ENCODE measurements around the gene ZG16. TPM values are rescaled to one million over a fixed set of nuclear protein-coding genes. Genes with fewer than 3 reads are reported as not detected.

The ZG16 gene
- total and polyA plus RNA-seq, 2 of the 8 experiments (the other 6 are each of a cell fraction or from before 2014, with no cell fraction given) = not detected

DNA sequence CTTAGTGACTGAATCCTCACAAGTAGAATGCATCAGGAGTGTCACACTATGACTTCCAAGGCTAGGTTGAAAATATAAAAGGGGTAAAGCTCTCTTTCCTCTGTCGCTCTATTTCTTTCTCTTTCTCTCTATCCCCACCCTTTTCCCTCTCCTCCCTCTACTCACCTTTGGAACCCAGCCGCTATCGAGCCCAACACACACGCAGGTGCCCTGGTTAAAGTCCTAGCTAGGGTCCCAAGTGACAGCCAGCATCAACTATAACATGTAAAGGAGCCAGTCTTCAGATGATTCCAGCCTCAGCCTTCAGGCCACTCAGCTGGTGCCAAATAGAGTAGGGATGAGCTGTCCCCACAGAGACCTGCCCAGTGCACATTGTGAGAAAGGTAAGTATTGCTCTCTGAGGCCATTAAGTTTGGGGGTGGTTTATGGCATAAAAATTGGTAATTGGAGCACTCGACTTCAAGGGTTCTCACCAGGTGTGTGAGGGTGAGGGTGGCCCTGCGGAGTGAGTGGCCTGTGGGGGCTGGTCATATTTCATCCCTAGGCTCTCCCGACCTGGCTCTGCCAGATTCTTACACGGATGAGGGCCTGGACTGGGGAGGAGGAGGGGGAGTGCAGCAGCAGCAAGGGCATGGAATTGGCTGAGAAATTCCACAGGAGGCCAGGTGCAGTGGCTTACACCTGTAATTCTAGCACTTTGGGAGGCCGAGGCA is 17.3 kb upstream of the ZG16 start:
- Histone ChIP-seq H3K23ac (ENCODE audit: insufficient read length) (no peak overlapping the region), H3K4me2 (ENCODE audit: insufficient read depth in 1 of 2, low read depth in 2 of 2, low read length in 2 of 2) (no peak overlapping the region), H3K79me2 (ENCODE audit: control insufficient read depth in 1 of 2, insufficient read depth in 2 of 2, low read length in 2 of 2) (no peaks in the 10 kb centered on the region), H3K9ac (replicated peaks in 1 of 4; ENCODE audit: extremely low read depth in 1 of 4, low read depth in 3 of 4, low read length in 3 of 4) (no peak overlapping the region), H2AFZ (ENCODE audit: low read length) (0 out of 2 replicates have a peak overlapping the region, but pooled peaks have one; percentile 19), H2BK15ac (ENCODE audit: low read length) (no peak overlapping the region), H4K8ac (ENCODE audit: extremely low read depth, insufficient read depth, low read length) (no peak overlapping the region), H2BK5ac (ENCODE audit: low read depth, low read length) (no peak overlapping the region), H3K14ac (ENCODE audit: insufficient read length) (no peak overlapping the region), H3K56ac (replicated peaks; ENCODE audit: insufficient read length, low read depth, low read length) (no peak overlapping the region), H3K4me3 (ENCODE audit: extremely low read depth in 1 of 4, insufficient read depth in 2 of 4, low read depth in 3 of 4, low read length in 4 of 4) (no peak overlapping the region), H3K4ac (replicated peaks; ENCODE audit: insufficient read length, low read depth, low read length) (no peak overlapping the region), H3K23me2 (ENCODE audit: low read depth, low read length) (no peaks in the 10 kb centered on the region), H3K27ac (ENCODE audit: low read depth, low read length) (no peak overlapping the region), H4K20me1 (replicated peaks in 1 of 2; ENCODE audit: control insufficient read depth in 1 of 2, insufficient read depth in 2 of 2, low read length in 2 of 2) (no peaks in the 10 kb centered on the region), H4K5ac (ENCODE audit: insufficient read length, low read depth, low read length) (no peak overlapping the region), H3K79me1 (ENCODE audit: low read depth, low read length) (no peaks in the 10 kb centered on the region), H2BK120ac (replicated peaks; ENCODE audit: low read depth, low read length) (no peak overlapping the region), H2AK5ac (ENCODE audit: low read depth, low read length) (no peak overlapping the region), H3K9me3 (ENCODE audit: insufficient read depth in 2 of 2, low read depth in 1 of 2, low read length in 1 of 2) (no peaks in the 10 kb centered on the region), H3K18ac (ENCODE audit: extremely low read depth, low read length) (no peak overlapping the region; the same call in 1 of the 2 replicates), H3K27me3 (replicated peaks in 1 of 4; ENCODE audit: control insufficient read depth in 3 of 4, extremely low read depth in 1 of 4, insufficient read depth in 3 of 4, low read length in 3 of 4) (no peaks in the 10 kb centered on the region), H4K91ac (replicated peaks; ENCODE audit: insufficient read length, low read length) (no peak overlapping the region), H3K36me3 (ENCODE audit: control insufficient read depth in 2 of 4, insufficient read depth in 4 of 4, low read length in 3 of 4) (no peaks in the 10 kb centered on the region), H3K4me1 (replicated peaks in 1 of 4; ENCODE audit: control insufficient read depth in 3 of 4, insufficient read depth in 4 of 4, low read length in 3 of 4) (no peaks in the 10 kb centered on the region), H2BK12ac (ENCODE audit: low read depth, low read length) (no peak overlapping the region), H2BK20ac (ENCODE audit: low read length) (no peak overlapping the region)
- WGBS, 2 experiments (ENCODE audit: extremely low coverage in 1 of 2, insufficient coverage in 1 of 2, insufficient read length in 1 of 2, insufficient replicate concordance in 2 of 2, low coverage in 1 of 2, low lambda C conversion rate in 2 of 2, missing lambda C conversion rate in 1 of 2) = 73% methylated on average over 9 of the region's 9 CpGs; no CpG with 5 or more reads in 1 of the 2 experiments
- CTCF ChIA-PET (ENCODE audit: partially characterized antibody) = interaction anchor here (0.6 to 7.0 kb wide), 4 partner anchors 23 to 60 kb away, joined by 3 to 29 read pairs (median 3); no protein-coding TSS in a partner anchor
- FAIRE-seq (no peak), DNase-seq (ENCODE audit: low read depth in 1 of 2, low spot score in 2 of 2) (no peak)
- POLR2A ChIA-PET (ENCODE audit: partially characterized antibody) = interaction anchor here (1.0 to 2.2 kb wide), 7 partner anchors 9 to 46 kb away, joined by 3 to 8 read pairs (median 4); no protein-coding TSS in a partner anchor
- TF ChIP-seq RBBP5 (IDR thresholded peaks at IDR 0.05; ENCODE audit: borderline replicate concordance, low read depth, low read length) (no peak), KDM1A (IDR thresholded peaks at IDR 0.05; ENCODE audit: borderline replicate concordance, low read length) (no peak), BACH1 (IDR thresholded peaks at IDR 0.05; ENCODE audit: low read length) (no peak), EGR1 (IDR thresholded peaks at IDR 0.05; ENCODE audit: borderline replicate concordance, low read depth, low read length) (no peak), EZH2 (IDR thresholded peaks at IDR 0.05; ENCODE audit: low read depth, low read length, severe bottlenecking) (no peak), MAFK (IDR thresholded peaks at IDR 0.05; ENCODE audit: low read depth, low read length) (no peak), SUZ12 (IDR thresholded peaks at IDR 0.05; ENCODE audit: low read length) (no peak), BRCA1 (IDR thresholded peaks at IDR 0.05; ENCODE audit: low read depth, low read length) (no peak), TAF1 (IDR thresholded peaks at IDR 0.05; ENCODE audit: low read depth, low read length) (no peak), EP300 (IDR thresholded peaks at IDR 0.05; ENCODE audit: borderline replicate concordance in 1 of 2, low read depth in 2 of 2, low read length in 2 of 2) (no peak), KDM4A (IDR thresholded peaks at IDR 0.05; ENCODE audit: low read depth, low read length, severe bottlenecking) (no peak)
- TF ChIP-seq, protein P1, sequence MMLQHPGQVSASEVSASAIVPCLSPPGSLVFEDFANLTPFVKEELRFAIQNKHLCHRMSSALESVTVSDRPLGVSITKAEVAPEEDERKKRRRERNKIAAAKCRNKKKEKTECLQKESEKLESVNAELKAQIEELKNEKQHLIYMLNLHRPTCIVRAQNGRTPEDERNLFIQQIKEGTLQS (IDR thresholded peaks at IDR 0.05; ENCODE audit: insufficient read depth, low read depth, low read length) = no peak
